GM21367 (cell line): ENCODE measurements around the gene CNOT10.

ENCODE experiments used
- ATAC-seq: cut with Tn5 transposase; IDR thresholded peaks from one replicate; pipeline ENCODE4 v1.9.1; 2021; ENCODE audit not compliant: unreplicated experiment

CNOT10 gene

DNA sequence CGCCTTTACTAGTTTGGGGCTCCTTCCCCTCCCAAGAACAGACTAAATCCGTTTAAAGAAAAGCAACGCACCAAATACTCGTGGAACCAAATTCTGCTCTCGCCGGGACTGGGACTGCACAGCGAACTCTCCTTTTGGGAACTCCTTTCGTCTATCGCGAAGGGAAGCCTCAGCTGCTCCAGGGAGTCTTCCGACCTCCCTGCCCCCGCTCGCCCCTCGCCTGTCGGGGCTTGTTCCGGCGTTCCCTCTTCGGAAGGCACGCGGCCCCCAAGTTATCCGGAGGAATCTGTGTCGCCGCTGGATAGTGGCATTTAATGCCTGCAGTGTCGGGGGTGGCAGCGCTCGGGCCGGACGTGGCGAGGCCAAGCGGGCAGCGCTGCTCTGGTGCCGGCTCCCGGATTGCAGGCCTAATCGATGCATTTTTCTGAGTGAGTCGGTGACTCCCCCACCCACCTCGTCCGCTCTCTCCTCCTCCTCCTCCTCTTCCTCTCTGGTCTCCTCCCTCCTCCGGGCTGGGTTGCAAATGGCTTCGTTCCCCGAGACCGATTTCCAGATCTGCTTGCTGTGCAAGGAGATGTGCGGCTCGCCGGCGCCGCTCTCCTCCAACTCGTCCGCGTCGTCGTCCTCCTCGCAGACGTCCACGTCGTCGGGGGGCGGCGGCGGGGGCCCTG, 132.7 kb downstream of the CNOT10 start, which contains the start of gene TRIM71:
Gene TRIM71, plus strand, starts transcription at position 440 of the 671 bp plus-strand sequence. Its CDS starts 84 bp downstream, at position 524.
- ATAC-seq = no peak

DNA sequence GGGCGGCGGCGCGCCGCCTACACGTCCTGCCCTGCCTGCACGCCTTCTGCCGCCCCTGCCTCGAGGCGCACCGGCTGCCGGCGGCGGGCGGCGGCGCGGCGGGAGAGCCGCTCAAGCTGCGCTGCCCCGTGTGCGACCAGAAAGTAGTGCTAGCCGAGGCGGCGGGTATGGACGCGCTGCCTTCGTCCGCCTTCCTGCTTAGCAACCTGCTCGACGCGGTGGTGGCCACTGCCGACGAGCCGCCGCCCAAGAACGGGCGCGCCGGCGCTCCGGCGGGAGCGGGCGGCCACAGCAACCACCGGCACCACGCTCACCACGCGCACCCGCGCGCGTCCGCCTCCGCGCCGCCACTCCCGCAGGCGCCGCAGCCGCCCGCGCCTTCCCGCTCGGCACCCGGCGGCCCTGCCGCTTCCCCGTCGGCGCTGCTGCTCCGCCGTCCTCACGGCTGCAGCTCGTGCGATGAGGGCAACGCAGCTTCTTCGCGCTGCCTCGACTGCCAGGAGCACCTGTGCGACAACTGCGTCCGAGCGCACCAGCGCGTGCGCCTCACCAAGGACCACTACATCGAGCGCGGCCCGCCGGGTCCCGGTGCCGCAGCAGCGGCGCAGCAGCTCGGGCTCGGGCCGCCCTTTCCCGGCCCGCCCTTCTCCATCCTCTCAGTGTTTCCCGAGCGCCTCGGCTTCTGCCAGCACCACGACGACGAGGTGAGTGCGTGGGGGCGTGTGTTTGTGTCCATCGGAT, 133.4 kb downstream of the CNOT10 start:
- no peak for ATAC-seq

DNA sequence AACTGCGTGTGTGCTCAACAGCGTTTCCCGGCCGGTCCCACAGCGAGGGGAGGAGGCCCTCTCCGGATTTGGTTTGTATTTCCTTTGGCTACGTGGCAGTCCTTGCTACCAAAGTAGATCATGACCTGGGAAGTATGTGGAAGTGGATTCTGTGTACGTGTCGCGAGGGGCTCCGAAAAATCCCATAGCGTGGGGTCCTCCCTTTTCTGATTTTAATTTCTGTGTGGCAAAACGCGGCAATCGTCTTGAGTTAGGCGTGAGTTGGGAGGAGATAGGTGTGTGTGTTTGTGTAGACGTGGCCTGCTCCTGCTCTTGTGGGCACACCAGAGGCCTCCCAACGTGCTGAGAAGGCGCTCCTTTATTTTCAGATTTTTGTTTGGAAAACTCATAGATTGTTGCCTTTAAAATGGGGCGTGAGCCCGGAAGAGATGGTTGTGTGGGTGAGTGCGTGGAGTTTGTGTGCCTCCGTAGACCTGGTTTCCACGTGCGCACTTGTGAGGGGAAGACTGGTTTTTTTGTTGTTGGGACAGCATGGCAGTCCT, 134.1 kb downstream of the CNOT10 start:
- ATAC-seq = no peak

DNA sequence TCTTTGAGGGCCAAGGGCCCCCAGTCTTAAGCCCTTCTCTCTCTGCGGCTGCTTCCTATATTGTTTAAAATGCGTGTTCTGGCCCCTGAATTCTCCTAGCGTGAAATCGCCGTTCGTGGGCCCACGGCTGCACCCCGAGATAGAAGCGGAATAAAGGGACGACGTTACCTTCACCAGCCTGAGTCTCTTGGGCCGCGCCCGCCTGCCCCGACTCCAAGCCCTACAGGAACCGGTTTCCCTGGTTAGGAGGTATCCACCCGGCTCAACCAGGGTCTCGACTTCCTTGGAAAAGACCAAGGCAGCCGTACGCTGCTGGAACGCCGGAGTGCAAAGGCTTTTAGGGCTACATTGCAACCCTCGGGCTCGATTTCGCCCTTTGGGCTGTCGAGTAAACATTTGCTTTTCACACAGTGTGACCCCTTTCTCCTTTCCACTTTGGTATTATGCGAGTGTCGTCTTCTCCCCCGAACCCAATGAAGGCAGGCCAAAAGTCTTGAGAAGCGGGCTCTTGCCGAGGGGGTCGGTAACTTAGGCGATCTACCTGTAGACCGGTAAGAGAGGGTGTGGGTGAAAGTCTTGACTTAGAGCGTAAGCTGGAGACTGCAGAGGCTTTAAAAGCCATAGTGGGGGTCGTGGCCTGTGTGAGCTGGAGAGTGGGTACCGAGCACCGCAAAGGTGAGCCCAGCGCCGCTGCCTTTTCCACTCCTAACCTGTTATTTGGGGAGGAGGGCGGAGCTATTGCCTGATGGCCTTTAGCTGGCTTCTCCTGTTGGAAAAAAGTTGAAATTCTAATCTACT, 134.8 kb downstream of the CNOT10 start:
- ATAC-seq = no peak

DNA sequence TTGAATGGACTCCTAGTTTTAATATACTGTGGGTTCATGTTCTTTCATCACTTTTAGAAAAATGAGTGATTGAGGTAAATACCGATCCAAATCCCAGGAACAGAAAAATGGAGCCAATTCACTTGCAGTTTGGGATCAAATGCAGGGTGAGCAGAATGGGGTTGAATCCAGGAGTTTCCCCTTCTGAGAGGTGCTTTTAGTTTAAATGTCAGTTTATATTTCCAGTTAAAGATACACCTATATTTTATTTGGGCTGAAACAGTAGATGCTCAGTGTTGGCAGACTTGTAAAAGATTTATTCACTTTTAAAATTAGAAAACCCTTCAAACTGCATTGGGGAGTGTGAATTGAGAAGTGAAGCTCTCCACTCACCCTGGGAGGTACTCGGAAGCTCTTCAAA, 135.4 kb downstream of the CNOT10 start:
- no peak for ATAC-seq

DNA sequence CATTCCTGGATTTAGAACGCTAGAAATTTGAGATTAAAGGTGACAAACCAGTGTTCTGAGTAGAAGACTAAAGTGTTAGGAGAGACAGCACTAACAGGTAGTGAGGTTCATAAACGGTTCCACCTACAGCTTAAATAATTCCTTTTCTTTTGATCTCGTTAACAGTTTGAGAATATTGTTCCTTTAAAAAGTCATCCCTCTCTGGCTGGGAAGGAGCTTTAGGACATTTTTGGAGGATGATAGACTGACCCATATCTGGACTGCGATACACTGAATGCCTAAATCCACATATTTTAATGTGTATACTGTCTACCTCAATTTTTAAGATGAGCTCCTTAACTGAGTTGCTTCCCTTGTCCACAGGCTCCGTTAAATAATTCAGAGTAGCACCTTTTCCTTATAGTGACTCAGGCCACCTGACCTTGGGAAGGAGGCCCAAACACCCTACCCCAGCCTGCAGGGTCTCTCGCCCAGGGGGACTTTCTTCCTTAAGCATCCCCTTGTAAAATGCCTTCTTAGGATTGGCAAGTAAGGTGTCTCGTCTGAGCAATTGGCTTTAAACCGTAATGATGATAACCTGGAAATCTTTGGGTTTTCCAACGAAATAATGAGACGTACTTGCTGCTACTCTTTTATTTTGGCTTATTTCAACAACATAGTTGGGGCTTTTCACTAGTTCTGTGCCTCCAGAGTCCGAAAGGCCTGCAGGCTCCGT, 136.1 kb downstream of the CNOT10 start:
- no peak for ATAC-seq

DNA sequence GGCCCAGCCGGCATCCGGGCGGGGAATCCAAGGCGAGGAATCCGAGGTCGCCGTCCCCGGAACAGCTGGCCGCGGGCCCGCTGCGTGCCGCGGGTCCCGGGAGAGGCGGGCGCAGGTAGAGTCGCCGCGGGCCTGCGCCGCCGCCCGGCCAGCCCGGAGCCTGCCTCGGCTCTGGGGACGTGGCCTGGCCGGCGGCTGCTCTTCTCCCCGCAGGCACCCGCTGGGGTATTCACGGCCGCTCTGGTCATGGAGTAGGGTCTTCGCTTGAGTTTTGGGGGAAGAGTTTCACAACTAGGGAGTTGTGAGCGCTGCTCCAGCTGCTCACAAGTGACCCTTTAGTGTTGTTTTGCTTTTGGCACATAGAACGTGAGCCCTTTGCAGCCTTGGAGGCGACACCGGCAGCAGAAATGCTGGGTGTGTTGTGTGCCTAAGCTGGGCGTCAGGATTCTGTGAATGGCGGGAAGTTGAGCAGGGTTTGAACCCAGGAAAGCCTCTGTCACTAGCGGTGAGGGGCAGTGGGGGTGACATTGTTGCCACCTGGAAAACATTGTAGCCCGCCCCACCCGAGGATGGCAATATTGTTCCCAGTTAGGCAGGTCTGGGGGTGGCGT, 136.8 kb downstream of the CNOT10 start:
- ATAC-seq = no peak

DNA sequence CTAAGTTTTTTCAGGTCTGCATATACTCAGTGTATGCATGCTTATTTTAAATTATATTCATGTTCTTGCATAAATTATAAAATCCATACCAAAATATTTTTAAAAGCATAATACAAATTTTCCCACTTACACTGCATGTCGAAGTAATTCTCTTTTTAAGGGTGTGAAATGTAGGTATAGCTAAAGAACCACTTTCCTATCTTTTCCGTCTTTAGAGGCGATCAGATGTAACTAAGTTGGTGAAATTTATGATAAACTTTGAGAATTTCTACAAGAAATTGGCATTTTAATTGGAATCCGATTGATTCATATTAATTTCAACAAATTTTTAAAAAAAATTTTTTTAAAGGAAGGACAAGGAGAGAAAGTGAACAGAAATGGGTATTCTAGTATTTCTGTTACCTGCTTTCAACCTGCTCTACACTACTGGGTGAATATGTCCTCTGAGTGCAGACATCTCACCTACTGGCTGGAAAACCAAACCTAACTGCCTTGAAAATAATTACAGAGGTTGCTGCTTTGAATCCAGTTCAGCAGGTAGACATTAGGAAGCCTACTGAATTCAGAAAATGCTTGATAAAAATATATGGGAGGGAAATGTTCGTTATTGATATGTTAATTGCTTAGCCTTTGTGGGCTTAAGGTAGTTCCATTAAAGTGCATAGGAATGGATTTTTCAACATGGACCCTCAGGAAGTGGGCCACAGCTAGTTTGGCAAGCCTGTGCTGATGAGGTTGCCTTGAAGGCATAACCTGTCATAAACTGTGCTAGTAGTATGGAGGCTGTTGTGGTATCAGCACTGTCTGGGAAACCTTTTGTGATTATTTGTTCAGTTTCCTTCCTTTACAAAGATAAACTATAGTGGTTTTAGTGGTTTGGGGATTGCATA, 137.9 kb downstream of the CNOT10 start:
- ATAC-seq = no peak
